Tibial artery (tissue), 4 donors: ENCODE data around the gene DLAT.
A peak's percentile ranks its signal among the peaks of the same experiment; 100 is the strongest.
"Not testable (repeated sequence)": the region's sequence is repeated elsewhere in the genome, so short reads cannot be mapped to it uniquely, and the experiment has no call there.

Experiments
- DNase-seq, 2 donors: peaks; one replicate each; pipeline ENCODE4 v3.0.0-alpha.2; 2019
- H3K27ac ChIP-seq, 2 donors: fragments of 200-600 bp; sonication (generic) in 1 of 2; 1 replicate in 1 of 2; 2 replicates in 1 of 2; pipeline ENCODE4 v1.5.1; 2018 to 2019; ENCODE audit warnings: mild to moderate bottlenecking in 1 of 2
- H3K27me3 ChIP-seq, 2 donors: fragments of 200-600 bp; sonication (generic) in 1 of 2; one replicate each; pipeline versions ENCODE4 v1.5.1 to v1.6.0; 2016 to 2019
- H3K36me3 ChIP-seq, 3 donors: fragments of 200-600 bp; sonication (generic) in 2 of 3; one replicate each; pipeline ENCODE4 v1.5.1; 2016 to 2019; ENCODE audit warnings: mild to moderate bottlenecking in 2 of 3
- H3K4me1 ChIP-seq, 4 donors: fragments of 200-600 bp; sonication (generic) in 2 of 4; 1 replicate in 3 of 4; 2 replicates in 1 of 4; pipeline ENCODE4 v1.5.1; 2016 to 2019
- H3K4me3 ChIP-seq, 2 donors: fragments of 200-600 bp; sonication (generic) in 1 of 2; 1 replicate in 1 of 2; 2 replicates in 1 of 2; pipeline ENCODE4 v1.5.1; 2018 to 2019; ENCODE audit warnings: mild to moderate bottlenecking in 2 of 2
- H3K9me3 ChIP-seq, 3 donors: fragments of 200-600 bp; sonication (generic) in 1 of 3; one replicate each; pipeline ENCODE4 v1.5.1; 2016 to 2019
- CTCF ChIP-seq, 2 experiments: fragments of 200-600 bp in 1 of 2; fragments of 450-650 bp in 1 of 2; IDR thresholded peaks; one replicate each; pipeline ENCODE4 v1.5.1; 2017 to 2019; ENCODE audit warnings: antibody characterized with exemption in 2 of 2, mild to moderate bottlenecking in 1 of 2, moderate library complexity in 1 of 2
- intact Hi-C: fragments of 100-400 bp; cut with DNase I; formaldehyde crosslinking; loops from one replicate; pipeline ENCODE4 v1.15.0; 2023; ENCODE audit warnings: low total_unique reads

Gene DLAT

GRCh38 chr11:112005422-112006094 is 19.6 kb upstream of the DLAT start:
- no peak for TF ChIP-seq CTCF (IDR thresholded peaks at IDR 0.05)
- no peak overlapping the region for H3K4me3 ChIP-seq
- H3K27me3 ChIP-seq: no peaks in the 10 kb centered on the region
- no peak for DNase-seq
- H3K9me3 ChIP-seq: no peaks in the 10 kb centered on the region
- no peak overlapping the region for H3K27ac ChIP-seq
- peaks cover 41 to 55% (median 43%) of the 10 kb centered on the region in 3 donors for H3K36me3 ChIP-seq
- H3K4me1 ChIP-seq: no peaks in the 10 kb centered on the region
- intact Hi-C loops: no loop called here

GRCh38 chr11:112006095-112006441 is 19.1 kb upstream of the DLAT start:
- H3K4me3 ChIP-seq, intact Hi-C loops, DNase-seq, H3K9me3 ChIP-seq, H3K4me1 ChIP-seq, H3K27me3 ChIP-seq, H3K27ac ChIP-seq: not testable (repeated sequence)
- peaks cover 39 to 50% (median 39%) of the 10 kb centered on the region in 3 donors for H3K36me3 ChIP-seq

GRCh38 chr11:112011451-112011850 is 13.8 kb upstream of the DLAT start:
- H3K27me3 ChIP-seq, H3K27ac ChIP-seq, DNase-seq, H3K36me3 ChIP-seq, H3K4me3 ChIP-seq, H3K9me3 ChIP-seq, H3K4me1 ChIP-seq, intact Hi-C loops: not testable (repeated sequence)

GRCh38 chr11:112012874-112013273 is 12.3 kb upstream of the DLAT start:
- Histone ChIP-seq H3K27ac (no peak overlapping the region), H3K4me3 (no peak overlapping the region), H3K9me3 (no peaks in the 10 kb centered on the region), H3K4me1 (peaks cover 0 to 19% (median 12%) of the 10 kb centered on the region in 4 donors), H3K36me3 (peaks cover 0 to 13% (median 4%) of the 10 kb centered on the region in 3 donors), H3K27me3 (no peaks in the 10 kb centered on the region)
- intact Hi-C loops: no loop called here
- TF ChIP-seq CTCF (IDR thresholded peaks at IDR 0.05): no peak
- no peak for DNase-seq

GRCh38 chr11:112013497-112014164 is 11.6 kb upstream of the DLAT start:
- H3K27me3 ChIP-seq: no peaks in the 10 kb centered on the region
- peaks cover 0 to 22% (median 13%) of the 10 kb centered on the region in 4 donors for H3K4me1 ChIP-seq
- TF ChIP-seq CTCF (IDR thresholded peaks at IDR 0.05): no peak
- no peak for DNase-seq
- H3K9me3 ChIP-seq: no peaks in the 10 kb centered on the region
- intact Hi-C loops: no loop called here
- H3K27ac ChIP-seq: no peak overlapping the region
- peaks cover 6 to 21% (median 10%) of the 10 kb centered on the region in 3 donors for H3K36me3 ChIP-seq
- no peak overlapping the region for H3K4me3 ChIP-seq

GRCh38 chr11:112016088-112016764 is 9.0 kb upstream of the DLAT start:
- H3K4me1 ChIP-seq: peaks cover 0 to 22% (median 13%) of the 10 kb centered on the region in 4 donors
- no peaks in the 10 kb centered on the region for H3K27me3 ChIP-seq
- no peak overlapping the region for H3K4me3 ChIP-seq
- DNase-seq: peak in 1 of 2 donors; percentile 30
- no peak for TF ChIP-seq CTCF (IDR thresholded peaks at IDR 0.05)
- peaks cover 20 to 44% (median 26%) of the 10 kb centered on the region in 3 donors for H3K36me3 ChIP-seq
- H3K27ac ChIP-seq: peak overlapping the region; percentile 54 to 66
- H3K9me3 ChIP-seq: no peaks in the 10 kb centered on the region
- intact Hi-C loops: no loop called here
